K562 (cell line): ENCODE results near the gene PRKD2. TPM values are rescaled to one million over a fixed set of nuclear protein-coding genes. Genes with fewer than 3 reads are reported as not detected.

ENCODE experiments used
- ATF1 ChIP-seq, 2 experiments: fragments of 450-650 bp in 1 of 2; IDR thresholded peaks; 2 replicates each; pipeline ENCODE4 v1.6.1; 2016; ENCODE audit warnings: missing compliant biosample characterization in 1 of 2, missing genetic modification characterization in 1 of 2
- BACH1 ChIP-seq: fragments of 200-800 bp; sonication (Bioruptor generic); IDR thresholded peaks from 2 replicates; pipeline ENCODE4 v1.6.1; 2016; ENCODE audit warnings: missing genetic modification characterization, missing compliant biosample characterization
- ETV1 ChIP-seq: fragments of 450-650 bp; conservative IDR thresholded peaks from 2 replicates; pipeline ENCODE4 v1.6.1; 2016; ENCODE audit warnings: missing genetic modification characterization, control low read depth, low read depth, missing compliant biosample characterization
- JUND ChIP-seq, 2 experiments: IDR thresholded peaks; 2 replicates in 1 of 2; 3 replicates in 1 of 2; pipeline ENCODE4 v1.6.1; 2011; ENCODE audit warnings: borderline replicate concordance in 2 of 2, low read depth in 2 of 2, low read length in 2 of 2, improper control_type of control experiment in 1 of 2, missing biosample characterization in 1 of 2, missing genetic modification characterization in 1 of 2, missing genetic modification reagents in 1 of 2
- NFIC ChIP-seq: fragments of 450-650 bp; IDR thresholded peaks from 2 replicates; pipeline ENCODE4 v1.6.1; 2017; ENCODE audit warnings: mild to moderate bottlenecking, inconsistent platforms
- PCBP1 ChIP-seq: fragments of 200-400 bp; formaldehyde crosslinking; IDR thresholded peaks from 2 replicates; pipeline ENCODE4 v1.6.1; 2018; ENCODE audit warnings: mild to moderate bottlenecking, low read depth, low read length; ENCODE audit not compliant: poor library complexity, severe bottlenecking
- POLR2G ChIP-seq: fragments of 200-400 bp; formaldehyde crosslinking; IDR thresholded peaks from 2 replicates; pipeline ENCODE4 v1.6.1; 2017; ENCODE audit warnings: low read depth, mild to moderate bottlenecking, antibody characterized with exemption, low read length, moderate library complexity
- RB1 ChIP-seq: fragments of 450-650 bp; IDR thresholded peaks from 2 replicates; pipeline ENCODE4 v1.6.1; 2017; ENCODE audit warnings: low read depth, mild to moderate bottlenecking
- RBFOX2 ChIP-seq: fragments of 200-400 bp; formaldehyde crosslinking; IDR thresholded peaks from 2 replicates; pipeline ENCODE4 v1.6.1; 2017; ENCODE audit warnings: low read depth, mild to moderate bottlenecking, low read length, moderate library complexity
- RBM14 ChIP-seq: fragments of 200-400 bp; formaldehyde crosslinking; IDR thresholded peaks from 2 replicates; pipeline ENCODE4 v1.6.1; 2018; ENCODE audit warnings: low read depth, mild to moderate bottlenecking, low read length, moderate library complexity, borderline replicate concordance; ENCODE audit not compliant: insufficient read depth
- RNF2 ChIP-seq: sonication (generic); IDR thresholded peaks from 2 replicates; pipeline ENCODE4 v1.6.1; 2016
- SNRNP70 ChIP-seq: fragments of 200-400 bp; formaldehyde crosslinking; optimal IDR thresholded peaks from 2 replicates; pipeline ENCODE3; 2017; ENCODE audit warnings: low read depth, low read length
- STAG1 ChIP-seq: sonication (generic); formaldehyde crosslinking; IDR thresholded peaks from 2 replicates; pipeline ENCODE4 v1.5.0; 2020; ENCODE audit warnings: missing genetic modification reagents, borderline replicate concordance
- ZKSCAN1 ChIP-seq: fragments of 150-350 bp; IDR thresholded peaks from 2 replicates; pipeline ENCODE4 v1.6.1; 2016; ENCODE audit warnings: low read depth, low read length
- ZNF644 ChIP-seq: fragments of 200-800 bp; sonication (Bioruptor generic); IDR thresholded peaks from 2 replicates; pipeline ENCODE4 v1.6.1; 2016; ENCODE audit warnings: low read depth, missing genetic modification characterization, missing compliant biosample characterization
- ZNF764 ChIP-seq: fragments of 250-450 bp; sonication (Bioruptor Pico); IDR thresholded peaks from 2 replicates; pipeline ENCODE4 v1.4.0; 2020; ENCODE audit warnings: low read depth, mild to moderate bottlenecking, moderate library complexity
- polyA plus RNA-seq, 8 experiments: library from polyadenylated mRNA; depleted of rRNA in 4 of 8; stranded (reverse) in 5 of 8; unstranded in 3 of 8; fragments of >200 nt; fragmentation: Nextera tagmentation in 2 of 8; fragmentation: Illumina TruSeq in 1 of 8; extraction: Ambion mirVana in 2 of 8; extraction: Trizol in 1 of 8; gene quantifications; 2 replicates each; pipeline versions ENCODE4 v1.2.1 to v1.2.3, GENCODE V29; 2011 to 2014; ENCODE audit warnings: inconsistent platforms in 1 of 8, missing spikeins in 1 of 8
- total RNA-seq, 7 experiments: library from RNA; depleted of rRNA in 6 of 7; stranded (reverse); fragments of >200 nt in 6 of 7; fragmentation: Illumina TruSeq in 2 of 7; extraction: Trizol in 2 of 7; gene quantifications; 2 replicates each; pipeline versions ENCODE4 v1.2.1 to v1.2.3, GENCODE V29; 2011 to 2021; ENCODE audit warnings: low replicate concordance in 1 of 7
- TF ChIP-seq, protein P1 (sequence below), 3 experiments: IDR thresholded peaks in 2 of 3; conservative IDR thresholded peaks in 1 of 3; 2 replicates each; pipeline ENCODE4 v1.5.1; 2011 to 2012; ENCODE audit warnings: low read length in 3 of 3, mild to moderate bottlenecking in 3 of 3, control low read depth in 2 of 3, improper control_type of control experiment in 1 of 3, inconsistent platforms in 1 of 3, low read depth in 1 of 3, mixed read lengths in 1 of 3, moderate library complexity in 1 of 3; ENCODE audit not compliant: insufficient read depth in 2 of 3
- TF ChIP-seq, protein P2 (sequence below): fragments of 450-650 bp; IDR thresholded peaks from 2 replicates; pipeline ENCODE4 v1.6.1; 2016; ENCODE audit warnings: missing biosample characterization, missing genetic modification characterization
- TF ChIP-seq, protein P3 (sequence below): sonication (generic); formaldehyde crosslinking; IDR thresholded peaks from 2 replicates; pipeline ENCODE4 v1.8.0; 2022; ENCODE audit warnings: missing genetic modification reagents, mild to moderate bottlenecking, borderline replicate concordance

The PRKD2 gene
- total and polyA plus RNA-seq, 9 of the 15 experiments (the other 6 are each of a cell fraction or from before 2014, with no cell fraction given), result 1.8 to 60.0 (median 15.0) TPM

DNA sequence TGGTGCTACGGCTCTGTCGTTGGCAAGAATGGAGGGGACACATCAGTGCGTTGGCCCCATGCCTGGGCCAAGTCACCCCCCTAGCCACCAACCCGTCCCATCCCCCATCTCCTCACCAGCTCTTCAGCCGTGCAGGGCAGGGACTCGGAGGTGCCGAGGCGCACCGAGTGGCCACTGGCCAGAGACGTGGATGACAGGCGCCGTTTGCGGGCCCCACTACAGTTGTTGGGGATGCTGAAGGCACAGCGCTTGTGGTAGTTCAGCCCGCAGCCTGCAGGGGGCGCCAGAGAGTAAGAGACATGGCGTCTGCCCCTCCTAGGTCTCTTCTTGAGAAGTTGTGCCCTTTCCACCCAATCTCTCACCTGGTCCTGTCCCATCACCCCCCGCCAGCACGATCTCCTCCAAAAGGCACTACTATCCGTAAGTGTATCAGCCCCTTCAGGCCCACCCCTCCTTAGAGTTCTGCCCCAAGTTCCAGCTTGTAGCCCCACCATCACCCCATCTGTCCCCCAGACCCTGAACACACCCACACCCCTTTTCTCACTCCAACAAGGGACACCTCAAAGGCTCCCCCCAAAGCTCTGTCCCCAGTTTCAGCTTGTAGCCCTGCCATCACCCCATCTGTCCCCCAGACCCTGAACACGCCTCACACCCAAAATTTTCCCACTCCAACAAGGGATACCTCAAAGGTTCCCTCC is 12.4 kb downstream of the PRKD2 start (continued):
- TF ChIP-seq, protein P1, sequence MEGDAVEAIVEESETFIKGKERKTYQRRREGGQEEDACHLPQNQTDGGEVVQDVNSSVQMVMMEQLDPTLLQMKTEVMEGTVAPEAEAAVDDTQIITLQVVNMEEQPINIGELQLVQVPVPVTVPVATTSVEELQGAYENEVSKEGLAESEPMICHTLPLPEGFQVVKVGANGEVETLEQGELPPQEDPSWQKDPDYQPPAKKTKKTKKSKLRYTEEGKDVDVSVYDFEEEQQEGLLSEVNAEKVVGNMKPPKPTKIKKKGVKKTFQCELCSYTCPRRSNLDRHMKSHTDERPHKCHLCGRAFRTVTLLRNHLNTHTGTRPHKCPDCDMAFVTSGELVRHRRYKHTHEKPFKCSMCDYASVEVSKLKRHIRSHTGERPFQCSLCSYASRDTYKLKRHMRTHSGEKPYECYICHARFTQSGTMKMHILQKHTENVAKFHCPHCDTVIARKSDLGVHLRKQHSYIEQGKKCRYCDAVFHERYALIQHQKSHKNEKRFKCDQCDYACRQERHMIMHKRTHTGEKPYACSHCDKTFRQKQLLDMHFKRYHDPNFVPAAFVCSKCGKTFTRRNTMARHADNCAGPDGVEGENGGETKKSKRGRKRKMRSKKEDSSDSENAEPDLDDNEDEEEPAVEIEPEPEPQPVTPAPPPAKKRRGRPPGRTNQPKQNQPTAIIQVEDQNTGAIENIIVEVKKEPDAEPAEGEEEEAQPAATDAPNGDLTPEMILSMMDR (IDR thresholded peaks at IDR 0.05 in 2 of 3, conservative IDR thresholded peaks at IDR 0.05 in 1 of 3; ENCODE audit: insufficient read depth in 2 of 3, low read depth in 1 of 3, low read length in 3 of 3), result peak; percentile 88 to 91 (median 90)
- TF ChIP-seq, protein P2, sequence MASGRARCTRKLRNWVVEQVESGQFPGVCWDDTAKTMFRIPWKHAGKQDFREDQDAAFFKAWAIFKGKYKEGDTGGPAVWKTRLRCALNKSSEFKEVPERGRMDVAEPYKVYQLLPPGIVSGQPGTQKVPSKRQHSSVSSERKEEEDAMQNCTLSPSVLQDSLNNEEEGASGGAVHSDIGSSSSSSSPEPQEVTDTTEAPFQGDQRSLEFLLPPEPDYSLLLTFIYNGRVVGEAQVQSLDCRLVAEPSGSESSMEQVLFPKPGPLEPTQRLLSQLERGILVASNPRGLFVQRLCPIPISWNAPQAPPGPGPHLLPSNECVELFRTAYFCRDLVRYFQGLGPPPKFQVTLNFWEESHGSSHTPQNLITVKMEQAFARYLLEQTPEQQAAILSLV, result no peak
- TF ChIP-seq ZNF764 (CRISPR knock-in tag) (no peak), POLR2G (peak; percentile 68), STAG1 (CRISPR knock-in tag) (peak; percentile 53; the same call in 1 of the 2 replicates), RB1 (peak; percentile 73; the same call in 1 of the 2 replicates), SNRNP70 (no peak), ETV1 (no peak), BACH1 (tag) (no peak), PCBP1 (no peak), JUND (IDR thresholded peaks at IDR 0.05; ENCODE audit: borderline replicate concordance, low read depth, low read length) (peak; percentile 26; the same call in 1 of the 2 replicates), JUND (tag; IDR thresholded peaks at IDR 0.05; ENCODE audit: borderline replicate concordance, low read depth, low read length) (no peak), RNF2 (no peak), ZKSCAN1 (no peak), RBFOX2 (peak; percentile 48; the same call in 1 of the 2 replicates), NFIC (no peak), RBM14 (no peak), ZNF644 (tag) (no peak), ATF1 (CRISPR knock-in tag; IDR thresholded peaks at IDR 0.05) (no peak), ATF1 (tag; IDR thresholded peaks at IDR 0.05) (no peak)
- TF ChIP-seq, protein P3, sequence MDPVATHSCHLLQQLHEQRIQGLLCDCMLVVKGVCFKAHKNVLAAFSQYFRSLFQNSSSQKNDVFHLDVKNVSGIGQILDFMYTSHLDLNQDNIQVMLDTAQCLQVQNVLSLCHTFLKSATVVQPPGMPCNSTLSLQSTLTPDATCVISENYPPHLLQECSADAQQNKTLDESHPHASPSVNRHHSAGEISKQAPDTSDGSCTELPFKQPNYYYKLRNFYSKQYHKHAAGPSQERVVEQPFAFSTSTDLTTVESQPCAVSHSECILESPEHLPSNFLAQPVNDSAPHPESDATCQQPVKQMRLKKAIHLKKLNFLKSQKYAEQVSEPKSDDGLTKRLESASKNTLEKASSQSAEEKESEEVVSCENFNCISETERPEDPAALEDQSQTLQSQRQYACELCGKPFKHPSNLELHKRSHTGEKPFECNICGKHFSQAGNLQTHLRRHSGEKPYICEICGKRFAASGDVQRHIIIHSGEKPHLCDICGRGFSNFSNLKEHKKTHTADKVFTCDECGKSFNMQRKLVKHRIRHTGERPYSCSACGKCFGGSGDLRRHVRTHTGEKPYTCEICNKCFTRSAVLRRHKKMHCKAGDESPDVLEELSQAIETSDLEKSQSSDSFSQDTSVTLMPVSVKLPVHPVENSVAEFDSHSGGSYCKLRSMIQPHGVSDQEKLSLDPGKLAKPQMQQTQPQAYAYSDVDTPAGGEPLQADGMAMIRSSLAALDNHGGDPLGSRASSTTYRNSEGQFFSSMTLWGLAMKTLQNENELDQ, result no peak
